K562 (cell line): ENCODE data around the gene PDE11A. TPM values are rescaled to one million over a fixed set of nuclear protein-coding genes. Genes with fewer than 3 reads are reported as not detected.

Source experiments
- DACH1 ChIP-seq: fragments of 450-650 bp; IDR thresholded peaks from 2 replicates; pipeline ENCODE4 v1.6.1; 2018; ENCODE audit not compliant: partially characterized antibody
- GTF2F1 ChIP-seq: IDR thresholded peaks from 2 replicates; pipeline ENCODE4 v1.6.1; 2011; ENCODE audit warnings: low read depth, low read length, improper control_type of control experiment
- NFRKB ChIP-seq: fragments of 450-650 bp; IDR thresholded peaks from 2 replicates; pipeline ENCODE4 v1.6.1; 2016; ENCODE audit warnings: low read depth
- PPARD ChIP-seq: fragments of 250-450 bp; sonication (Bioruptor Pico); IDR thresholded peaks from 2 replicates; pipeline ENCODE4 v1.8.0; 2022; ENCODE audit warnings: inconsistent platforms, mild to moderate bottlenecking, moderate library complexity
- RAD21 ChIP-seq, 2 experiments: fragments of 250-450 bp in 1 of 2; fragments of 450-650 bp in 1 of 2; sonication (Bioruptor Pico) in 1 of 2; formaldehyde crosslinking in 1 of 2; IDR thresholded peaks in 1 of 2; conservative IDR thresholded peaks in 1 of 2; 2 replicates each; pipeline versions ENCODE4 v1.4.0 to v1.8.0; 2020 to 2022; ENCODE audit warnings: mild to moderate bottlenecking in 2 of 2, moderate library complexity in 1 of 2
- RBM25 ChIP-seq: fragments of 200-400 bp; formaldehyde crosslinking; IDR thresholded peaks from 2 replicates; pipeline ENCODE4 v1.6.1; 2018; ENCODE audit warnings: low read length, low read depth, moderate library complexity; ENCODE audit not compliant: severe bottlenecking
- RUNX1 ChIP-seq: sonication (generic); IDR thresholded peaks from 2 replicates; pipeline ENCODE4 v1.6.1; 2016; ENCODE audit warnings: antibody characterized with exemption, low read depth
- ZNF785 ChIP-seq: fragments of 250-450 bp; sonication (Bioruptor Pico); IDR thresholded peaks from 2 replicates; pipeline ENCODE4 v1.4.0; 2020; ENCODE audit warnings: mild to moderate bottlenecking
- polyA plus RNA-seq, 8 experiments: library from polyadenylated mRNA; depleted of rRNA in 4 of 8; stranded (reverse) in 5 of 8; unstranded in 3 of 8; fragments of >200 nt; fragmentation: Nextera tagmentation in 2 of 8; fragmentation: Illumina TruSeq in 1 of 8; extraction: Ambion mirVana in 2 of 8; extraction: Trizol in 1 of 8; gene quantifications; 2 replicates each; pipeline versions ENCODE4 v1.2.1 to v1.2.3, GENCODE V29; 2011 to 2014; ENCODE audit warnings: inconsistent platforms in 1 of 8, missing spikeins in 1 of 8
- total RNA-seq, 7 experiments: library from RNA; depleted of rRNA in 6 of 7; stranded (reverse); fragments of >200 nt in 6 of 7; fragmentation: Illumina TruSeq in 2 of 7; extraction: Trizol in 2 of 7; gene quantifications; 2 replicates each; pipeline versions ENCODE4 v1.2.1 to v1.2.3, GENCODE V29; 2011 to 2021; ENCODE audit warnings: low replicate concordance in 1 of 7
- TF ChIP-seq, protein P1 (sequence below): fragments of 200-600 bp; sonication (generic); IDR thresholded peaks from one replicate; pipeline ENCODE4 v1.6.1; 2012; ENCODE audit warnings: mild to moderate bottlenecking, low read depth, low read length, inconsistent platforms
- TF ChIP-seq, protein P2 (sequence below): fragments of 450-650 bp; IDR thresholded peaks from 2 replicates; pipeline ENCODE4 v1.6.1; 2018; ENCODE audit not compliant: partially characterized antibody

The PDE11A gene
- total and polyA plus RNA-seq, 9 of the 15 experiments (the other 6 are each of a cell fraction or from before 2014, with no cell fraction given), result 3.2 to 22.1 (median 5.7) TPM

DNA sequence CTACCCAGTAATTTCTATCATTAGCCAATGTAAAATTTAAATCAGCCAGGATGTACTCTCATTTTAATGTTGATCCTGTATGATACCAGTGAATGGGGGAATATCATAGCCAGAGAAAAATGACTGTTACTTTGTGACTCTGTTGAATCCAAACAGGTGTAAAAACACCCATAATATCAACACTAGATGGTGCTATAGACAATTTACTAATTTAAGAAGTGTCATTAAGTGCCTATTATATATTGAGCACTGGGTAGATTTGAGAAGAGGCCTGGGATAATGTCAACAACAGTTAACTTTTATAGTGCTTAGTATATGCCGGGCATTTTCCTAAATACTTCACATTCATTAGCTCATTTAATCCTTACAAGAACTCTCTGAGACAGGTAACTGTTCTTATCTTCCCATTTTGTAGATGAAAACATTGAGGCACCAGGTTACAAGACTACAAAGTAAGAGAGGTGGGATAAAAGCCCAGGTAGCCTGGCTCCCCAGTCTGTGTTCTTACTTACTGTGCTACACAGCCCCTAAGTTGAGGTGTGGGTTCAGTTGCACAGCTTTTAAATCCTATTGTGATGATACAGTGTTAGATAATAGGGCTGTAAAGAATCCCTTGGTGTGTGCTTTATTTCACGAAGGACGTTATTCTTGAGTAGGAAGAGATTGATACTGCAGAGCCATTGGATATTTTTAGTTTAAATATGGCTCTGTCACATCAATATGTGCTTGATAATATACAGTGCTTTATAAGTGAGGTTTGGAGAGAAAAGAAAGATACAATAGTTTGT lies 354.6 kb downstream of the PDE11A start (continued):
- TF ChIP-seq, protein P1, sequence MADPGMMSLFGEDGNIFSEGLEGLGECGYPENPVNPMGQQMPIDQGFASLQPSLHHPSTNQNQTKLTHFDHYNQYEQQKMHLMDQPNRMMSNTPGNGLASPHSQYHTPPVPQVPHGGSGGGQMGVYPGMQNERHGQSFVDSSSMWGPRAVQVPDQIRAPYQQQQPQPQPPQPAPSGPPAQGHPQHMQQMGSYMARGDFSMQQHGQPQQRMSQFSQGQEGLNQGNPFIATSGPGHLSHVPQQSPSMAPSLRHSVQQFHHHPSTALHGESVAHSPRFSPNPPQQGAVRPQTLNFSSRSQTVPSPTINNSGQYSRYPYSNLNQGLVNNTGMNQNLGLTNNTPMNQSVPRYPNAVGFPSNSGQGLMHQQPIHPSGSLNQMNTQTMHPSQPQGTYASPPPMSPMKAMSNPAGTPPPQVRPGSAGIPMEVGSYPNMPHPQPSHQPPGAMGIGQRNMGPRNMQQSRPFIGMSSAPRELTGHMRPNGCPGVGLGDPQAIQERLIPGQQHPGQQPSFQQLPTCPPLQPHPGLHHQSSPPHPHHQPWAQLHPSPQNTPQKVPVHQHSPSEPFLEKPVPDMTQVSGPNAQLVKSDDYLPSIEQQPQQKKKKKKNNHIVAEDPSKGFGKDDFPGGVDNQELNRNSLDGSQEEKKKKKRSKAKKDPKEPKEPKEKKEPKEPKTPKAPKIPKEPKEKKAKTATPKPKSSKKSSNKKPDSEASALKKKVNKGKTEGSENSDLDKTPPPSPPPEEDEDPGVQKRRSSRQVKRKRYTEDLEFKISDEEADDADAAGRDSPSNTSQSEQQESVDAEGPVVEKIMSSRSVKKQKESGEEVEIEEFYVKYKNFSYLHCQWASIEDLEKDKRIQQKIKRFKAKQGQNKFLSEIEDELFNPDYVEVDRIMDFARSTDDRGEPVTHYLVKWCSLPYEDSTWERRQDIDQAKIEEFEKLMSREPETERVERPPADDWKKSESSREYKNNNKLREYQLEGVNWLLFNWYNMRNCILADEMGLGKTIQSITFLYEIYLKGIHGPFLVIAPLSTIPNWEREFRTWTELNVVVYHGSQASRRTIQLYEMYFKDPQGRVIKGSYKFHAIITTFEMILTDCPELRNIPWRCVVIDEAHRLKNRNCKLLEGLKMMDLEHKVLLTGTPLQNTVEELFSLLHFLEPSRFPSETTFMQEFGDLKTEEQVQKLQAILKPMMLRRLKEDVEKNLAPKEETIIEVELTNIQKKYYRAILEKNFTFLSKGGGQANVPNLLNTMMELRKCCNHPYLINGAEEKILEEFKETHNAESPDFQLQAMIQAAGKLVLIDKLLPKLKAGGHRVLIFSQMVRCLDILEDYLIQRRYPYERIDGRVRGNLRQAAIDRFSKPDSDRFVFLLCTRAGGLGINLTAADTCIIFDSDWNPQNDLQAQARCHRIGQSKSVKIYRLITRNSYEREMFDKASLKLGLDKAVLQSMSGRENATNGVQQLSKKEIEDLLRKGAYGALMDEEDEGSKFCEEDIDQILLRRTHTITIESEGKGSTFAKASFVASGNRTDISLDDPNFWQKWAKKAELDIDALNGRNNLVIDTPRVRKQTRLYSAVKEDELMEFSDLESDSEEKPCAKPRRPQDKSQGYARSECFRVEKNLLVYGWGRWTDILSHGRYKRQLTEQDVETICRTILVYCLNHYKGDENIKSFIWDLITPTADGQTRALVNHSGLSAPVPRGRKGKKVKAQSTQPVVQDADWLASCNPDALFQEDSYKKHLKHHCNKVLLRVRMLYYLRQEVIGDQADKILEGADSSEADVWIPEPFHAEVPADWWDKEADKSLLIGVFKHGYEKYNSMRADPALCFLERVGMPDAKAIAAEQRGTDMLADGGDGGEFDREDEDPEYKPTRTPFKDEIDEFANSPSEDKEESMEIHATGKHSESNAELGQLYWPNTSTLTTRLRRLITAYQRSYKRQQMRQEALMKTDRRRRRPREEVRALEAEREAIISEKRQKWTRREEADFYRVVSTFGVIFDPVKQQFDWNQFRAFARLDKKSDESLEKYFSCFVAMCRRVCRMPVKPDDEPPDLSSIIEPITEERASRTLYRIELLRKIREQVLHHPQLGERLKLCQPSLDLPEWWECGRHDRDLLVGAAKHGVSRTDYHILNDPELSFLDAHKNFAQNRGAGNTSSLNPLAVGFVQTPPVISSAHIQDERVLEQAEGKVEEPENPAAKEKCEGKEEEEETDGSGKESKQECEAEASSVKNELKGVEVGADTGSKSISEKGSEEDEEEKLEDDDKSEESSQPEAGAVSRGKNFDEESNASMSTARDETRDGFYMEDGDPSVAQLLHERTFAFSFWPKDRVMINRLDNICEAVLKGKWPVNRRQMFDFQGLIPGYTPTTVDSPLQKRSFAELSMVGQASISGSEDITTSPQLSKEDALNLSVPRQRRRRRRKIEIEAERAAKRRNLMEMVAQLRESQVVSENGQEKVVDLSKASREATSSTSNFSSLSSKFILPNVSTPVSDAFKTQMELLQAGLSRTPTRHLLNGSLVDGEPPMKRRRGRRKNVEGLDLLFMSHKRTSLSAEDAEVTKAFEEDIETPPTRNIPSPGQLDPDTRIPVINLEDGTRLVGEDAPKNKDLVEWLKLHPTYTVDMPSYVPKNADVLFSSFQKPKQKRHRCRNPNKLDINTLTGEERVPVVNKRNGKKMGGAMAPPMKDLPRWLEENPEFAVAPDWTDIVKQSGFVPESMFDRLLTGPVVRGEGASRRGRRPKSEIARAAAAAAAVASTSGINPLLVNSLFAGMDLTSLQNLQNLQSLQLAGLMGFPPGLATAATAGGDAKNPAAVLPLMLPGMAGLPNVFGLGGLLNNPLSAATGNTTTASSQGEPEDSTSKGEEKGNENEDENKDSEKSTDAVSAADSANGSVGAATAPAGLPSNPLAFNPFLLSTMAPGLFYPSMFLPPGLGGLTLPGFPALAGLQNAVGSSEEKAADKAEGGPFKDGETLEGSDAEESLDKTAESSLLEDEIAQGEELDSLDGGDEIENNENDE, result no peak
- no peak for TF ChIP-seq ZNF785
- peak; percentile 49 for TF ChIP-seq RAD21 (CRISPR knock-in tag; conservative IDR thresholded peaks at IDR 0.05 in 1 of 2, IDR thresholded peaks at IDR 0.05 in 1 of 2)
- no peak for TF ChIP-seq PPARD (CRISPR knock-in tag)
- no peak for TF ChIP-seq GTF2F1
- TF ChIP-seq, protein P2, sequence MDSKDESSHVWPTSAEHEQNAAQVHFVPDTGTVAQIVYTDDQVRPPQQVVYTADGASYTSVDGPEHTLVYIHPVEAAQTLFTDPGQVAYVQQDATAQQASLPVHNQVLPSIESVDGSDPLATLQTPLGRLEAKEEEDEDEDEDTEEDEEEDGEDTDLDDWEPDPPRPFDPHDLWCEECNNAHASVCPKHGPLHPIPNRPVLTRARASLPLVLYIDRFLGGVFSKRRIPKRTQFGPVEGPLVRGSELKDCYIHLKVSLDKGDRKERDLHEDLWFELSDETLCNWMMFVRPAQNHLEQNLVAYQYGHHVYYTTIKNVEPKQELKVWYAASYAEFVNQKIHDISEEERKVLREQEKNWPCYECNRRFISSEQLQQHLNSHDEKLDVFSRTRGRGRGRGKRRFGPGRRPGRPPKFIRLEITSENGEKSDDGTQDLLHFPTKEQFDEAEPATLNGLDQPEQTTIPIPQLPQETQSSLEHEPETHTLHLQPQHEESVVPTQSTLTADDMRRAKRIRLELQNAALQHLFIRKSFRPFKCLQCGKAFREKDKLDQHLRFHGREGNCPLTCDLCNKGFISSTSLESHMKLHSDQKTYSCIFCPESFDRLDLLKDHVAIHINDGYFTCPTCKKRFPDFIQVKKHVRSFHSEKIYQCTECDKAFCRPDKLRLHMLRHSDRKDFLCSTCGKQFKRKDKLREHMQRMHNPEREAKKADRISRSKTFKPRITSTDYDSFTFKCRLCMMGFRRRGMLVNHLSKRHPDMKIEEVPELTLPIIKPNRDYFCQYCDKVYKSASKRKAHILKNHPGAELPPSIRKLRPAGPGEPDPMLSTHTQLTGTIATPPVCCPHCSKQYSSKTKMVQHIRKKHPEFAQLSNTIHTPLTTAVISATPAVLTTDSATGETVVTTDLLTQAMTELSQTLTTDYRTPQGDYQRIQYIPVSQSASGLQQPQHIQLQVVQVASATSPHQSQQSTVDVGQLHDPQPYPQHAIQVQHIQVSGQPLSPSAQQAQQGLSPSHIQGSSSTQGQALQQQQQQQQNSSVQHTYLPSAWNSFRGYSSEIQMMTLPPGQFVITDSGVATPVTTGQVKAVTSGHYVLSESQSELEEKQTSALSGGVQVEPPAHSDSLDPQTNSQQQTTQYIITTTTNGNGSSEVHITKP, result no peak
- no peak for TF ChIP-seq RUNX1
- no peak for TF ChIP-seq NFRKB
- TF ChIP-seq DACH1, result peak; percentile 74
- peak; percentile 84 for TF ChIP-seq RBM25
